H1 (cell line): ENCODE measurements around the gene CACNG4. TPM values are rescaled to one million over a fixed set of nuclear protein-coding genes. Genes with fewer than 3 reads are reported as not detected.

Source experiments
- CTCF ChIA-PET: fragments of 300-600 bp; sonication (Branson Sonifier 250); formaldehyde crosslinking; loops from one replicate; lab custom pipeline; 2021; ENCODE audit not compliant: partially characterized antibody; lab: Charles Lee
- POLR2A ChIA-PET: fragments of 300-600 bp; sonication (Branson Sonifier 250); formaldehyde crosslinking; loops from one replicate; lab custom pipeline; 2021; ENCODE audit warnings: inconsistent platforms; ENCODE audit not compliant: partially characterized antibody; lab: Charles Lee
- DNase-seq, 2 experiments: peaks; one replicate each; pipeline versions ENCODE4 v3.0.0 to v3.0.0-alpha.2; 2010 to 2022; ENCODE audit warnings: low spot score in 2 of 2, low read depth in 1 of 2, mixed read lengths in 1 of 2
- FAIRE-seq: peaks from 2 replicates; lab custom pipeline; 2011; peaks lifted over from hg19 to GRCh38; lab: Jason Lieb, UNC
- H2AFZ ChIP-seq: 2 replicates; pipeline ENCODE4 v1.8.1; 2012; ENCODE audit warnings: low read length, inconsistent platforms
- H2AK5ac ChIP-seq: 2 replicates; pipeline ENCODE4 v1.6.1; 2013; ENCODE audit warnings: low read depth, low read length
- H2BK120ac ChIP-seq: replicated peaks from 2 replicates; pipeline ENCODE3; 2013; ENCODE audit warnings: low read depth, low read length, inconsistent platforms
- H2BK12ac ChIP-seq: 2 replicates; pipeline ENCODE4 v1.6.1; 2013; ENCODE audit warnings: low read depth, low read length
- H2BK15ac ChIP-seq: 2 replicates; pipeline ENCODE4 v1.6.1; 2013; ENCODE audit warnings: low read length
- H2BK20ac ChIP-seq: 2 replicates; pipeline ENCODE4 v1.6.1; 2013; ENCODE audit warnings: low read length
- H2BK5ac ChIP-seq: 2 replicates; pipeline ENCODE4 v1.6.1; 2013; ENCODE audit warnings: low read depth, low read length
- H3K14ac ChIP-seq: 2 replicates; pipeline ENCODE4 v1.6.1; 2013; ENCODE audit warnings: inconsistent platforms; ENCODE audit not compliant: insufficient read length
- H3K18ac ChIP-seq: 2 replicates; pipeline ENCODE4 v1.6.1; 2013; ENCODE audit warnings: low read length; ENCODE audit errors: extremely low read depth
- H3K23ac ChIP-seq: 2 replicates; pipeline ENCODE4 v1.6.1; 2013; ENCODE audit warnings: inconsistent platforms; ENCODE audit not compliant: insufficient read length
- H3K23me2 ChIP-seq: 2 replicates; pipeline ENCODE4 v1.6.1; 2013; ENCODE audit warnings: low read depth, low read length
- H3K27ac ChIP-seq: 2 replicates; pipeline ENCODE4 v1.6.1; 2011; ENCODE audit warnings: low read depth, low read length, inconsistent platforms
- H3K27me3 ChIP-seq, 4 experiments: replicated peaks in 1 of 4; 1 replicate in 1 of 4; 2 replicates in 3 of 4; pipeline versions ENCODE4 v1.6.1 to v1.8.1; 2011 to 2013; ENCODE audit warnings: low read length in 3 of 4, mild to moderate bottlenecking in 3 of 4, inconsistent platforms in 2 of 4, mixed read lengths in 2 of 4, moderate library complexity in 1 of 4; ENCODE audit not compliant: control insufficient read depth in 3 of 4, insufficient read depth in 3 of 4; ENCODE audit errors: extremely low read depth in 1 of 4
- H3K36me3 ChIP-seq, 4 experiments: 2 replicates each; pipeline versions ENCODE4 v1.6.1 to v1.8.1; 2011 to 2013; ENCODE audit warnings: mild to moderate bottlenecking in 4 of 4, low read length in 3 of 4, moderate library complexity in 2 of 4, control low read depth in 1 of 4, inconsistent platforms in 1 of 4; ENCODE audit not compliant: insufficient read depth in 4 of 4, control insufficient read depth in 2 of 4
- H3K4ac ChIP-seq: replicated peaks from 2 replicates; pipeline ENCODE3; 2013; ENCODE audit warnings: low read length, low read depth, mixed read lengths, inconsistent platforms; ENCODE audit not compliant: insufficient read length
- H3K4me1 ChIP-seq, 4 experiments: replicated peaks in 1 of 4; 1 replicate in 1 of 4; 2 replicates in 3 of 4; pipeline versions ENCODE4 v1.6.1 to v1.8.1; 2011 to 2013; ENCODE audit warnings: low read length in 3 of 4, inconsistent platforms in 2 of 4, mixed read lengths in 1 of 4; ENCODE audit not compliant: insufficient read depth in 4 of 4, control insufficient read depth in 3 of 4
- H3K4me2 ChIP-seq, 2 experiments: 2 replicates each; pipeline versions ENCODE4 v1.6.1 to v1.8.1; 2011 to 2013; ENCODE audit warnings: low read depth in 2 of 2, low read length in 2 of 2, control low read depth in 1 of 2, inconsistent platforms in 1 of 2, mild to moderate bottlenecking in 1 of 2; ENCODE audit not compliant: insufficient read depth in 1 of 2
- H3K4me3 ChIP-seq, 4 experiments: fragments of 200-600, 300-600 bp in 1 of 4; sonication (generic), shearing (Covaris generic), sonication (Bioruptor Twin) in 1 of 4; 2 replicates each; pipeline versions ENCODE4 v1.5.1 to v1.8.1; 2011 to 2016; ENCODE audit warnings: low read length in 4 of 4, low read depth in 3 of 4, control low read depth in 2 of 4, inconsistent platforms in 2 of 4, mild to moderate bottlenecking in 2 of 4, mixed read lengths in 1 of 4, moderate library complexity in 1 of 4; ENCODE audit not compliant: insufficient read depth in 2 of 4; ENCODE audit errors: extremely low read depth in 1 of 4
- H3K56ac ChIP-seq: replicated peaks from 2 replicates; pipeline ENCODE3; 2013; ENCODE audit warnings: low read depth, mild to moderate bottlenecking, mixed read lengths, low read length, inconsistent platforms; ENCODE audit not compliant: insufficient read length
- H3K79me1 ChIP-seq: 2 replicates; pipeline ENCODE4 v1.6.1; 2013; ENCODE audit warnings: low read depth, low read length, control low read depth
- H3K79me2 ChIP-seq, 2 experiments: 2 replicates each; pipeline versions ENCODE4 v1.6.1 to v1.8.1; 2012 to 2013; ENCODE audit warnings: low read length in 2 of 2, mild to moderate bottlenecking in 2 of 2, inconsistent platforms in 1 of 2; ENCODE audit not compliant: insufficient read depth in 2 of 2, control insufficient read depth in 1 of 2
- H3K9ac ChIP-seq, 4 experiments: replicated peaks in 1 of 4; 1 replicate in 1 of 4; 2 replicates in 3 of 4; pipeline versions ENCODE4 v1.6.1 to v1.8.1; 2011 to 2013; ENCODE audit warnings: low read depth in 3 of 4, low read length in 3 of 4, control low read depth in 2 of 4, mild to moderate bottlenecking in 2 of 4, moderate library complexity in 2 of 4, inconsistent platforms in 1 of 4; ENCODE audit errors: extremely low read depth in 1 of 4
- H3K9me3 ChIP-seq, 2 experiments: 2 replicates each; pipeline versions ENCODE4 v1.6.1 to v1.8.1; 2012 to 2013; ENCODE audit warnings: mild to moderate bottlenecking in 2 of 2, moderate library complexity in 2 of 2, control low read depth in 1 of 2, inconsistent platforms in 1 of 2, low read depth in 1 of 2, low read length in 1 of 2, mixed read lengths in 1 of 2; ENCODE audit not compliant: insufficient read depth in 2 of 2
- H4K20me1 ChIP-seq, 2 experiments: replicated peaks in 1 of 2; 2 replicates each; pipeline versions ENCODE3 to v1.8.1; 2011 to 2013; ENCODE audit warnings: inconsistent platforms in 2 of 2, low read length in 2 of 2, mild to moderate bottlenecking in 1 of 2; ENCODE audit not compliant: insufficient read depth in 2 of 2, control insufficient read depth in 1 of 2
- H4K5ac ChIP-seq: 2 replicates; pipeline ENCODE4 v1.6.1; 2013; ENCODE audit warnings: low read length, low read depth, mixed read lengths, inconsistent platforms; ENCODE audit not compliant: insufficient read length
- H4K8ac ChIP-seq: 2 replicates; pipeline ENCODE4 v1.8.0; 2013; ENCODE audit warnings: mild to moderate bottlenecking, moderate library complexity, low read length, inconsistent platforms; ENCODE audit not compliant: insufficient read depth; ENCODE audit errors: extremely low read depth
- H4K91ac ChIP-seq: replicated peaks from 2 replicates; pipeline ENCODE3; 2013; ENCODE audit warnings: low read length, mixed read lengths, inconsistent platforms; ENCODE audit not compliant: insufficient read length
- CBX8 ChIP-seq: fragments of 300-800, 300-1000 bp; sonication (generic); IDR thresholded peaks from 2 replicates; pipeline ENCODE4 v1.7.1; 2016; ENCODE audit warnings: low read depth, low read length, borderline replicate concordance
- GTF2F1 ChIP-seq: IDR thresholded peaks from 2 replicates; pipeline ENCODE4 v1.6.1; 2012; ENCODE audit warnings: low read depth, low read length, improper control_type of control experiment, borderline replicate concordance
- RFX5 ChIP-seq: IDR thresholded peaks from 2 replicates; pipeline ENCODE4 v1.6.1; 2011; ENCODE audit warnings: low read depth, low read length, improper control_type of control experiment, borderline replicate concordance
- SIN3A ChIP-seq, 2 experiments: IDR thresholded peaks in 1 of 2; conservative IDR thresholded peaks in 1 of 2; 2 replicates each; pipeline ENCODE4 v1.6.1; 2011 to 2012; ENCODE audit warnings: low read length in 2 of 2, improper control_type of control experiment in 1 of 2, low read depth in 1 of 2, mild to moderate bottlenecking in 1 of 2
- SP2 ChIP-seq: IDR thresholded peaks from 2 replicates; pipeline ENCODE4 v1.6.1; 2012; ENCODE audit warnings: mild to moderate bottlenecking, low read length, inconsistent platforms
- TAF1 ChIP-seq: IDR thresholded peaks from 2 replicates; pipeline ENCODE4 v1.6.1; 2011; ENCODE audit warnings: mild to moderate bottlenecking, low read depth, low read length
- YY1 ChIP-seq: IDR thresholded peaks from 2 replicates; pipeline ENCODE4 v1.6.1; 2011; ENCODE audit warnings: low read depth, mild to moderate bottlenecking, low read length
- ZNF274 ChIP-seq: IDR thresholded peaks from 2 replicates; pipeline ENCODE4 v1.7.0; 2012; ENCODE audit warnings: low read length, borderline replicate concordance; ENCODE audit errors: extremely low read depth
- WGBS, 2 experiments: shearing (Covaris generic) in 1 of 2; methylation state at CpG; one replicate each; pipeline versions ENCODE4 v1.1.6 to v1.1.7; 2013 to 2015; ENCODE audit warnings: low lambda C conversion rate in 2 of 2, mixed read lengths in 2 of 2, inconsistent platforms in 1 of 2, low coverage in 1 of 2, missing lambda C conversion rate in 1 of 2; ENCODE audit not compliant: insufficient replicate concordance in 2 of 2, insufficient coverage in 1 of 2, insufficient read length in 1 of 2; ENCODE audit errors: extremely low coverage in 1 of 2, missing lambda C conversion rate in 1 of 2; 5-methylcytosine and 5-hydroxymethylcytosine counted together
- polyA plus RNA-seq, 7 experiments: library from polyadenylated mRNA; depleted of rRNA in 3 of 7; stranded (reverse) in 5 of 7; unstranded in 2 of 7; fragments of >200 nt in 5 of 7; fragments of 200-250 nt in 2 of 7; gene quantifications; 1 replicate in 5 of 7; 2 replicates in 1 of 7; 4 replicates in 1 of 7; pipeline versions ENCODE4 v1.2.1 to v1.2.3, GENCODE V29; 2011 to 2013; ENCODE audit warnings: missing spikeins in 2 of 7, mixed read lengths in 2 of 7
- total RNA-seq: library from RNA; stranded (reverse); fragmentation: NEBNext Ultra II Directional; extraction: Animal tissue kit (Norgen Biotek cat#: 25700); gene quantifications from 2 replicates; pipeline ENCODE4 v1.2.1, GENCODE V29; 2021
- TF ChIP-seq, protein P1 (sequence below): IDR thresholded peaks from 2 replicates; pipeline ENCODE4 v1.6.1; 2011; ENCODE audit warnings: low read depth, mild to moderate bottlenecking, low read length; ENCODE audit not compliant: insufficient read depth

Gene CACNG4
- total and polyA plus RNA-seq, 2 of the 8 experiments (the other 6 are each of a cell fraction or from before 2014, with no cell fraction given): 3.6 to 5.6 TPM

DNA sequence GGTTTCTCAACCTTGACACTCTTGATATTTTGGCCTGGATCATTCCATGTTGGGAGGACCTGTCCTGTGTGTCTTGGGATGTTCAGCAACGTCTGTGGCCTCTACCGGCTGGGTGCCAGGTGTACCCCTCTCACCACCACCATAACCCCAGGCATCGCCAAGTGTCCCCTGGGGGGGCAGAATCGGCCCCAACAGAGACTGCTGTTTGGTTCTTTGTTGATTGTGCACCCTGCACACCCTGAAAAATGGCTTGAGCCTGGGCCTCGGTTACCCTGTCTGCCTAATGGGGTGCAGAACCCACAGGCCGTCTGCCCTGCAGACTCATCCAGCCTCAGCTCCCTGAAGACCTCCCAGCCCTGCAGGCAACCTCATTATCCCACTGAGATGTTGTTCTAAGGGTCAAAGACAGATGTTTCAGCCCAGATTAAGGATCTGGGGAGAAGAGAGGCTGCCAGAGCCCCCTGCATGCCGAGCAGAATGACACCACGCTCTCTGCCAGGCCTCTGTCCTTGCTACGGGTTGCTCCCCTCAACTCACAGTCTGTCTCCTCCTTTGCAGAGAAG lies 89.0 kb downstream of the CACNG4 start:
- no peak for FAIRE-seq
- no peak overlapping the region for H3K4me3 ChIP-seq
- no peak overlapping the region for H2AK5ac ChIP-seq
- no peaks in the 10 kb centered on the region; a peak in 1 of 7 replicates for H3K27me3 ChIP-seq
- no peak overlapping the region for H3K18ac ChIP-seq
- H3K79me2 ChIP-seq: no peaks in the 10 kb centered on the region
- CTCF ChIA-PET: interaction anchor here (0.8 to 1.3 kb wide), 3 partner anchors 37 to 326 kb away, joined by 3 to 4 read pairs (median 3); no protein-coding TSS in a partner anchor
- no peak for DNase-seq
- H3K27ac ChIP-seq: no peak overlapping the region; the same call in 1 of the 2 replicates
- no peaks in the 10 kb centered on the region for H3K4me1 ChIP-seq
- 0 out of 2 replicates have a peak overlapping the region, but pooled peaks have one; percentile 31 for H4K8ac ChIP-seq
- POLR2A ChIA-PET: no interaction called here
- H2BK20ac ChIP-seq: no peak overlapping the region
- H3K36me3 ChIP-seq: no peaks in the 10 kb centered on the region
- H2BK5ac ChIP-seq: no peak overlapping the region
- peaks cover 2% of the 10 kb centered on the region; the same call in 1 of the 2 replicates for H3K23me2 ChIP-seq
- no peak overlapping the region for H2BK12ac ChIP-seq
- no peak overlapping the region for H3K9ac ChIP-seq
- no peak overlapping the region for H3K4ac ChIP-seq
- H3K4me2 ChIP-seq: no peak overlapping the region; a peak in 1 of 4 replicates
- no peaks in the 10 kb centered on the region for H3K79me1 ChIP-seq
- H3K14ac ChIP-seq: no peak overlapping the region
- H2AFZ ChIP-seq: no peak overlapping the region
- peaks cover 3 to 12% of the 10 kb centered on the region in 2 experiments; a peak in 2 of 4 replicates for H3K9me3 ChIP-seq
- TF ChIP-seq SIN3A (conservative IDR thresholded peaks at IDR 0.05 in 1 of 2, IDR thresholded peaks at IDR 0.05 in 1 of 2; ENCODE audit: low read depth in 1 of 2, low read length in 2 of 2) (no peak), TAF1 (no peak), ZNF274 (no peak), CBX8 (no peak), YY1 (no peak), RFX5 (no peak), SP2 (no peak), GTF2F1 (no peak)
- TF ChIP-seq, protein P1, sequence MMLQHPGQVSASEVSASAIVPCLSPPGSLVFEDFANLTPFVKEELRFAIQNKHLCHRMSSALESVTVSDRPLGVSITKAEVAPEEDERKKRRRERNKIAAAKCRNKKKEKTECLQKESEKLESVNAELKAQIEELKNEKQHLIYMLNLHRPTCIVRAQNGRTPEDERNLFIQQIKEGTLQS: no peak
- no peak overlapping the region for H2BK120ac ChIP-seq
- H3K56ac ChIP-seq: no peak overlapping the region
- H3K23ac ChIP-seq: no peak overlapping the region
- no peak overlapping the region for H4K91ac ChIP-seq
- H2BK15ac ChIP-seq: no peak overlapping the region
- no peak overlapping the region for H4K5ac ChIP-seq
- no peaks in the 10 kb centered on the region for H4K20me1 ChIP-seq
- WGBS, 2 experiments: 81% methylated on average over 9 of the region's 9 CpGs; no CpG with 5 or more reads in 1 of the 2 experiments
